Ecto neural progenitor cell (in vitro differentiated cells): Measurements from ENCODE around the gene OSCP1.

ENCODE experiments used
- DNase-seq: peaks from one replicate; pipeline ENCODE4 v3.0.0-alpha.2; 2018; ENCODE audit warnings: low spot score

The OSCP1 gene

DNA sequence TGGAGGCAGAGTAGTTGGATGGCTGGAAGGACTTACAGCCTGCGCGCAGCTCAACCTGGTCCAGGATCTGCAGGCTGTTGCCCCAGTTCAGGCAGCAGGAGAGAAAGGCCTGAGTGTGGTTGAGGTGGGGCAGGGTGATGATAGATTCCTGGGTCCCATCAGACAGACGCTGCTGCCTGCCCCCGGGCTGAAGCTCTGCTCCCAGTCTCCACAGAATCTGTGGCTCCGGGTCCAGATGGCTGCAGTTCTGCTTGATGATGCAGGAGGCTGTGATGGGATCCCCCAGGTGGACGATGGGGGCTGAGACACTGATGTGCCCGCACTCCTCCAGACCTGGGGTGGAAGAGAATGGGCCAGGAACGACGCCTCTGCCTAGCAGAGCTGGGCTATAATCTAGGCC lies 25.1 kb upstream of the OSCP1 start:
- DNase-seq = no peak

DNA sequence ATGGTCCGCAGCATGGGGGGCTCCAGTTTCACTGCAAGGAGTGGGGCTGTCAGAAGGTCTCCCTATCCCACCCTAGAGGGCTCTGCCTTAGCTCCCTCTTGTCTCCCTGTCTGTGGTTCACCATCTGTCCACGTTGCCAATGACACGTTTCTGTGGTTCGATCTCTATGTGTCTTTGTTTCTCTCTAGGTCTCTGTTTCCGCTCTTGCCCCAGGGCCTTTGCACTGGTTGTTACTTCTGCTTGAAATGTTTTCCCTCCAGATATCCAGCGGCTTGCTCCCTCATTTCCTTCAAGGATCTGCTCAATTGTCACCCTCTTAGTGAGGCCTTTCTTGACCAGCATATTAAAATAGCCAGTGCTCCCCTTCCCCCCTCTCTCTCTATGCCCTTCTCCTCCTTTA lies 22.4 kb upstream of the OSCP1 start:
- no peak for DNase-seq

DNA sequence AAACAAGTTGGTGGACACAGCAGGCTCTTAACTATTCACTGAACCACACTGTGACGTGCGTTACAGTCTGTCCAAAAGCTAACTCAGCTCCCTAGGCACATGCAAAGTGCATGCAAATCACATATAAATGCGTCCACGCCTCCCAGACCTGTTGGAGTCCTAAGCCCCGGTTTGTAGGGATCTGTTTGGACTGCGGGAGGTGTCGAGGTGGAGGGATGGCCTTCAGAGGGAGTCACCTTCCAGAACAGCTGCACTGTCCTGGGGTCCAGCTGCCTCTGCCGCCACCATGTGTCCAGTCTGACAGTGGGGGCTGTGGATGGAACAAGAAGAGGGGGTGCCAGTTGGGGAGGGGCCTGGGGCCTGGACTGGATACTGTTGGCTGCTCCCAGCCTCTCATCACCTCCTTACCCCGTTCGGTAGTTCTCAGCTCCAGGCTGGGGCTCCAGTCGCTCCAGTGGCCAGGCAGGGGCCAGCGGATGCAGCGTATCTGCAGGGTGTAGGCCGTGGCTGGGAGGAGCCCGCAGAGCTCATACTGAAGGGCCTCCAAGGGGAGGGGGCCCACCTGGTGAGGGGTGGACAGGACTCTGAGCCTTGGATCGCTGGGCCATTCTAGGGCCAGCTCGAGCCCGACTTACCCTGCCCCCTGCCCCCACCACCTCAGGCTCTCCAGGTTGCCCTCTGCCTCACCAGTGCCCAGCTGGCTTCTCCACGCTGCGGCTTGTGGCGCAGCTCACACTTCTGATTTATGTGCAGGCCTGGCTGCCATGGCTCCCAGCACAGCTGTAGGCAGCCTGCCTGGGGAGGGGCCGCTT lies 21.8 kb upstream of the OSCP1 start:
- DNase-seq = no peak

DNA sequence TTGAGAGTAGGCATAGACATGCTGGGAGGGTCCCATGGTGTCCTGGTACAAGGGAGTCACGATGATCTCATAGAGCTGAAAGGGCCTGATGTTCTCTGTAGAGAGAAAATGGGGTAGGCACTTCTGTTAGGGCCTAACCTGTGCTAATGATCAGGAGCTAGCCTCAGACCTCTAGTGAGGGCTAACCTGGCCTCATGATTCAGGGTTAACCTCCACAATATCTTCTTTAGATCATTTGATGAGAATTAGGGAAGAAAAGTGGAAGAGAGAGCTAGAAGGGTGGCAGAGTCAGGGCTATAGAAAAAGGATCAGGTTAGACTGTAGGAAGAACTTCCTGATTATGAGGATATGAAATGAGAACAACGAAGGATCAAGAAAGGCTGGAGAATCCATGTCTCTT lies 18.9 kb upstream of the OSCP1 start:
- no peak for DNase-seq

DNA sequence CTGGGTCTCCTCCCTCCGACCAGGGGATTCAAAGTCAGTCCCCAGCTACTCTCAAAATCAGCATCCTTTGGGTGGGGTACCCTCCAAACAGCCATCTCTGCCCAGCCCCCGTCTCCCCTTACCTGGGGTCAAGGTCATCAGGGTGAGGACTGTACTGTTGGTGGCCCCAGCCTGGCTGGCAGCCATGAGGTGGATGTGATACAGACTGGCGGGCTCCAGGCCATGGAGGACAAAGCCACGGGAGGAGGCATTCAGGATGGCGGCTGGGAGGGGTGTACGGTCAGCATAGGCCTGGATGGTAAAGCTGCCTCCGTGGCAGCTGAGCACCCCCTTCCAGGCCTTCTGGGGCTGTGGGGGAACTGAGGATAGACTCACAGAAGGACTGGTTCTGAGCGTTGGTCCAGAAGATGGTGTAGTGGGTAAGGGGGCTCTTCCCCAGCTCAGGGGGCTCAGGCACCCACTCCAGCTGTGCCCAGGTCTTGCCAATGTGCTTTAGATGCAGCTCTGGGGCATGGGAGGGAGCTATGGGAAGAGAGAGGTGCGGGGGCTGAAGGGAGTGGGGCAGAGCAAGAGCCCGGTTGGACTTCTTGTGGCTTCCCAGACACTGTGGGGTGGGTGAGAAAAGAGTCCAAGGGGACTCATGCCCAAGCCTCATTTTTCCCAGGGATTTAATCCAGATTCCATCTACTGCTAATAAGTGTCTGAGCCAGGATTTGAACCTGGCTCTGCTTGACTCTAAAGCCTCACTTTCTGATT lies 17.6 kb upstream of the OSCP1 start:
- DNase-seq = no peak

DNA sequence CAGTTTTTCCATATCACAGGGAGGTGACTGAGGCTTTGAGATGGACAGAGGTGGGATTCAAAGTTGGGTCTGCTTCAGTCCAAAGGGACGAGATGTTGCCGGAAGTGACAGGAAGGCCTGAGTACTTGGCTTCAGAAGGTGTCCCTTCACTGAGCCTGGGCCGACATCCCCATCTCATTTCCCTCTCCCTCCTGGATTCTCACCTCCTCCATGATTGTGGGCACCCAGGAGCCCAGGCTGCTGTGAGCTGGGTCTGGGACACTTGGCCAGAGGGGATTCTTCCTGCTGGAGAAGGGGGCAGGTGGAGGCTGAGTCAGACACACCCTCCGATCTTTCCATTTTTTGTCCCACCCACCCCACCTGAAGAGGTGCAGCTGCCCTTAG lies 16.8 kb upstream of the OSCP1 start:
- no peak for DNase-seq

DNA sequence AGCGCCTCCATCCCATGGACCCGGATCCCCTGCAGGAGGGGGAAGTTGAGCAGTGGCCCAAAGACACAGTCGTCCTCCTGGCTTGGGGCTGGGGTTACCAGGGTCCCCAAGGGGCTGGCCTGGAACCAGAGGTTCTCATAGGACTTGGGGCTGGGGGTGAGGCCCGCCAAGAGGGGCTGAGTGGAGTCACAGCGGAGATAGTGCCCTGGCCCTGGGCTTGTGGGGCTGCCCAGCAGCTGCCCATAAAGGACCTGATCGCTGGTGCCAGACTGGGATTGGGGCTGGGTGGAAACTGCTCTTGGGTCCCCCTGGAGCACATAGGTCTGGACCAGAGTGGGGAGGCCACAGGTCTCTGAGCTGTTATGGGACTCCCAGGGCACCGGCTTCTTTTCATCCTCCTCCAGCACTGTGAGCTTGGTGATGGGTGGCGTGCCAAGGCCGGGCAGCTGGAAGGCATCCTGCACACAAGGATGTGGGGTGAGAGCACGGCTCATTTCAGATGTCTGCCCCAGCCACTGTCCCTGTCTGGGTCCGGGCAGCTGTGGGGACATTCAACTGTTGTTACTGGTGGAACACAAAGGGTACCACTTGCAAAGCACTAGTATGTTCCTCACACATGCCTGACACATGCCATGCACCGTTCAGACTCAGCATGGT lies 16.2 kb upstream of the OSCP1 start:
- DNase-seq = no peak

DNA sequence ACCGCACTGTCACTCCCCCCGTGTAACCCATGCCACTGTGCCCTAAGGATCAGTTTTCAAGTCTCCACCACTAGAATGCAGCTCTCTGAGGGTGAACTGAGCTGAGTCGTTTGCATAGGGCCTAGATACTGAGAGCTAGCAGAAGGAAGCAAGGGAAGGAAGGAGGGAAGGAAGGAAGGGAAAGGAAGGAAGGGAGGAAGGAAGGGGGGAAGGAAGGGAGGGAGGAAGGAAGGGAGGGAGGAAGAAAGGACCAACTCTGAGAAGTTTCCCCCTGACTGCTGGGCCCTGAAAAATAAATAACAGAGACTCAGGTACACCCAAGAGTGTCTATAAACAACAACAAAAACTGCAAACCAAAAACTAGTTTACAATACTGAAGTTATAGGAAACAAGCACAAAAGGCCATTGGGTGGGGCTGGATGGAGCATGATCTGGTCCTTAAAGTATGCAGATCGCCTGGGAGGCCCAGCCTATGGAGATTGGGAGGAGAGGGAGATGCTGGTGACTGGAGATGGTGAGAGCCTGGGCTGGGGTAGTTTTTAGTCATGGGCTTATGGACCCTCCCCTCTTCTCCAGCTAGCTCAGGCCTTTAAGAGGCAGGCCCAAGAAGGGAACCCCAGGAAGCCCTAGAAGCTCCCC lies 15.6 kb upstream of the OSCP1 start:
- DNase-seq = no peak

DNA sequence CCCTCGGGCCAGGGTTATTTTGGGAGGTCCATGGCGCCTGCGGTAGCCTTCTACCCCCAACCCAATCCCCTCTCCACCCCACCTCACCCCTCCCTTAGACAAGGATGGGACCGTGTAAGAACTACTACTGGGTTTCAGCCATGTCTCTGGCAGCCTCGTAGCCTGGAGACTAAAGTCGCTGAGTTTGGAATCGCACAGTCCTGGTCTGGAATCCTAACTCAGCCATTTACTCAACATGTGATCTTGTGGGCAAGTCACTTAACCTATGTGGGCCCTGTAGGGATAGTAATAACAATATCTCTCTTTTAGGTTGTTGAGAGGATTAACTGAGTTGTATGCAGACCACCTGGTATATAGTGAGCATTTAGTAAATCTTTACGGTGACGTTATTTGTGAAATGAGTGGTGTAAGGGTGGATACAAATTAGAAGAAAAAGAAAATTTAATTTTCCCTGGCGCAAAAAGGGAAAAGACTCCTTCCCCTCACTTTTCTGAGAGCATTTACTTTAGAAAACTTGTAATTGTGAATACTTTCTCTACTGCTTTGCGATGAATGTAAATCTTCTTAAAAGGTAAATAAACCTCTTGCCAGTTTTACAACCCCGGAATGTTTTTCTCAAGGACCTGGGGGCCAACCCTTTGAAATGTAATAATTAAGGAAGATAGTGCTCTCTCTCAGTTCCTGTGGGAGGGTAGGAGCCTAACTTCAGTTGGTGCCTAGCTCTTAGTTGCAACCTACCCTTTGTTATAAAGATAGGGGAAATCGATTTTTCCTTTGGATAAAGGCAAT lies 14.5 kb upstream of the OSCP1 start:
- DNase-seq = no peak

DNA sequence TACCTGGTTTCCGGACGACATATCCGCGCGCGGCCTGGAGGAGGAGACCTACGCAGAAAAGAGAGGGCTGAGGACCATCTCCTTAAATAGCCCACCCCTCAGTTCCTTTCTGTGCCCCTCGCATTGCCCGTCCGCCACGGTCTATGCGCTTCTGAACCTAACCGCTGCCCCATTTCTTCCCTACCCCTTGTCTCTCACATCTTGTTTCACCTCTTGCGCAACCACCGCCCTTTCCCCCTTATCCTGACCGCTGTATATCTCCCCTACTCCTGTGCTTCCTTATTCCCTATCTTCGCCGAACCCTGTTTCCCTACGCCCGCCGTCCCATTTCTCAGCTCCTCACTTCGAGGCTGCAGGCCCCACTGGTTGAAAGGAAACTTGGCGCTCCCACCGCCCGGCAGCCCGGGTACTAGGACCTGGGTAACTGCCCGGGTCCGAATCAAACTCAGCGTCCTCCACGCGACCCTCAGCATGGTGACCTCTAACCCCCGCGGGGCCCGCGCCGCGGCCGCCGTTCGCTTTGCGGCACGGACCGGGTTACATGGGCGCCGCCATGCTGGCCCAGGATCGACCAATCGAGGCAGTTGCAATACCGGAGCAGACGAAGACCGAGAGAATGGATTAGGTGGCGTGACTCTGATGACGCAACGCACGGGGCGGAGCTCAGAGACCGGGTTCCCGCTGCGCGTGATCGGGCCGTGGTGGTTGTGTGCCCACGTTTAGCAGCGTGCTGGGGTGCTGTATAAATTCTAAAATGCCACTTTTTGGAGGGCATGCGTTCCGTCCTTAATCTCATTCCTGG lies 13.8 kb upstream of the OSCP1 start, which contains the start of gene MRPS15:
Gene MRPS15 (minus strand): TSS at position 582 of the 802 bp plus-strand sequence. CDS start 109 bp downstream, at position 473.
- DNase-seq = peak; percentile 94

DNA sequence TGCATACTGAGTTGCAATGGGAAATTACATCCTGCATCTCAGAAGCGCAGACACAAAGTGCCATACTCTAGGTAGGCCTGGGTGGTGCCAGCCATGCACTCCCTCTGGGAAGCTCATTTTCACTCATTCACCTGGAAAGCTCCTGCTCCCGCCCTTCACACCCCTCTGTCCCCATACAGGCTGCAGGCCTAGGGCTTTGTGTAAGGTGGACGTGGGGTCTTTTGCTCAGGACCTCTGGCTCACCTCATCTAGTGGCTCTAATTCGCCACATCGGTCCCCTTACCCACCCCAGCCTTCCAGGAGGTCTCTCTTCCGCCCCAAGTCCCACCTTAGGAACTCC lies 13.2 kb upstream of the OSCP1 start:
- no peak for DNase-seq

DNA sequence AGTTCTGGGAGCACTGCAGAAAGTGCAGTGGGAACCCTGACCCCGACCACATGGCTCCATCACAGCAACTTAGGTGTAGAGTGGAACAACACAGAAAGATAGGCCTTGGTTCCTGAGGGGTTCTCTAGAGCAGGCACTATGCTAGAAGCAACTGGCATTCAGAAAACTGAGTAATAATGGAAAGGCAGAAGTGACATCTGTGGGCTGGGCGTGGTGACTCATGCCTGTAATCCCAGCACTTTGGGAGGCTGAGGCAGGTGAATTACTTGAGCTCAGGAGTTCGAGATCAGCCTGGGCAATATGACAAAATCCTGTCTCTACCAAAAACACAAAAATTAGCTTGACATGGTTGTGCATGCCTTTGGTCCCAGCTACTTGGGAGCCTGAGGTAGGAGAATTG lies 8.7 kb upstream of the OSCP1 start:
- DNase-seq = no peak

DNA sequence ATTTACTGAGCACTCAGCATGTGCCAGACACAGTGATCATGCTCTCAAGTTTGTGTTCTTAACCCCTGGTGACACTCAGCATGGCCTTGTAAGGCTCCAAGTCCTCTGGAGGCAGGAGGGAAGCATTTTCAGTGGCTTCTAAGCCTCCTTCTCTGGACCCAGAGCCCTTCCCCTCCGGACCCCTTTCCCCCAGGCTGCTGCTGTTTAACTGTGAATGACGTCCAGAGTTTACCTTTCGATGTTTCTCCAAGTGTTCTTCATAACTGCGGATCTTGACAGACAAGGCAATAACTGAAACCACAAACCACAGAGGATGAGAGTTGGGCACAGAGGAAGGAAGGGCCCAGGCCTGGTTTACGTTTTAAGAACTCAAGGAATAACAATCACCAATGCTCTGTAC lies 7.4 kb upstream of the OSCP1 start:
- DNase-seq = no peak

DNA sequence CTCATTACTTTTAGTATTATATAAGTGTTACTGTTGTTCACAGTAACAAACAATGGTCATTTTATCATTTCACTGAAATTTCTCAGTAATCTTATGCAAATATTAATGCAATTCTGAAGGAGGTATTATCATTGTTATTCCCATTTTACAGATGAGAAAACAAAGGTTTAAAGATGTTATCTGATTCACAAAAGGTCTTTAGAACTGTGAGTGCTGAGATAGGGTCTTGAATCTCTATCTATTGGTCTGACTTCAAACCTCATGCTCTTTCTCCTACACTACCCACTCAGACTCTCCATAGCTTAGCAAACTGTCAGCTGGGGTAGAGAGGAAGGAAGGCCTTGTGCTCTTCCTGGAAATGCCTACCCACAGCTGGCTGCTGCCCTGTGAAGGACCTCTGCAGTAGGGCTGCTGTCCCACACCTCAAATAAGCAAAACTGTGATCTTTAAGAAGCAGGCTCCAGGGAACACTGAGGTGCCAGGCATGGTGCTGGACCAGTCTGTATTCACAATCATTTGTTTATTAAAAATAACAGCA lies 6.2 kb upstream of the OSCP1 start:
- no peak for DNase-seq

DNA sequence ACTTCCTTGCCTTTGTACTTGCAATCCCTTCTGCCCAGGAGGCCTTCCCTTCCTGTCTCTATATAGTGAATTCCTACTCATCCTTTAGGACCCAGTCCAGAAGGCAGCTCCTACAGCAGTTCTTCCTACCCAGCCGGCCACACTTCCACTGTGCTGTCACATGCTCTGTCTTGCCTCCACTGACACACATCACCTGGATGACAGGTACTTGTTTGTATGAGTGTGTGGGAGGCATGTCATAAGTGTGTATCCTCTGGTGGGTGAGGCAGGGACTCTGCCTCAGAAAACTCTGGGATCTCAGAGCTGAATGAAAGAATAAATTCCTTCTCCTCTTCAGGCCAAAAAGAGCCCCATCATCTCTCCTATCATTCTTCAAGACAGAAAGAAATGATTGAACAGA lies 5.1 kb upstream of the OSCP1 start:
- DNase-seq = no peak

DNA sequence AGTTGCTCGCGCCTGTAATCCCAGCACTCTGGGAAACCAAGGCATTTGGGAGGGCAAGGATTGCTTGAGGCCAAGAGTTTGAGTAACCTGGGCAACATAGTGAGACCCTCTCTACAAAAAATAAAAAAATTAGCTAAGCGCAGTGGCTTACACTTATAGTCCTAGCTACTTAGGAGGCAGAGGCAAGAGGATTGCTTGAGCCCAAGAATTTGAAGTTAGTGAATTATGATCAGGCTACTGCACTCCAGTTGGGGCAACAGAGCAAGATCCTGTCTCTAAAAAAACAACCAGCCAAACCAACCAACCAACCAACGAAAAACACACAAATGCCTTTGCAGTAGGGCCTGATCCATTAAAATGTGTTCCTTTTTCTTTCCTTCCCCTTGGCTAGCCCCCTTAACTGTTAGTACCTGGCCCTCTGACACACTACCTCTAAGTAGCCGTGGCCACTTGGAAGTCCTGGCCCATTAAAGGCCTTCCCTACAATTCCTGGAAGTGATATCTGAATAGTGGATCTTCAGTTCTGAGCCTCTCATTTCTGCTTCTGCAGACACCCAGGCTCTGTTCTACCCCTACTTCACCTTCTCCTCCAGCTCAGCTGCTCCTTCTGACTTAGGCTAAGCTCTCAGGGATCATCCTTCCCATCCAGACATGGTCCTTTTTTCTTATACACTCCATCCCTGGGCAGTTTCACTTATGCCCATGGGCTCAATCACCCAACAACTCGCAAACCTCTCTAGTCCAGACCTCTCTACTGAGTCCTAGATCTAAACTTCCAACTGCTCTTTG lies 3.5 kb upstream of the OSCP1 start:
- DNase-seq = no peak

DNA sequence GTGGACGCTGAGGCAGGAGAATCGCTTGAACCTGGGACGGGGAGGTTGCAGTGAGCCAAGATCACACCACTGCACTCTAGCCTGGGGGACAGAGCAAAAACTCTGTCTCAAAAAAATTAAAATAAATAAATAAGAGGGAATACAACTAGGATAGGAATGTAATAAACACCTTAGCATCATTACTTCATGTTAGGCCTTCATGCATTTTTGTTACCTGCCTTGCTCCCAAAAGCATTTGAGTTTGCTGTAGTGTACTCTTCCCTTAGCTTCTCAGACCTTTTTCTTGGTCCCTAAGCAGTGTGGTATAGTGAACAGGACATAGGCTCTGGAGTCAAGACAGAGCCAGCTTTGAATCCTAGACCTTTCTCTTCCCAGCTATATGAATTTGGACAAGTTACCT lies 2.8 kb upstream of the OSCP1 start:
- no peak for DNase-seq

DNA sequence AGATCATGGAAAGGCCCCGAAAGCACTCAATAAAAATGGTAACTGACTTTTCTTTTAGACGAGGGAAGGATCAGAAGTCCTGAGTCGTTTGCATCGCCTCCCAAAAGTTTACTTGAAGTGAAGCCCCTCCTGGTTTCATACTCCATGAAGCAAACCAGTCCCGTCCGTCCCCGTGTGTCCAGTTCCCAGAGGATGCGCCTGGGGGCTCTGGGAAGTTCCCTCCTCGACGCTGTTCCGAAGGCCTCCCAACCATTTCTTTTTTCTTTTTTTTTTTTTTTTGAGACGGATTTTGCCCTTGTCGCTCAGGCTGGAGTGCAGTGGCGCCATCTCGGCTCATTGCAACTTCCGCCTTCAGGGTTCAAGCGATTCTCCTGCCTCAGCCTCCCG lies 661 bp upstream of the OSCP1 start:
- no peak for DNase-seq

DNA sequence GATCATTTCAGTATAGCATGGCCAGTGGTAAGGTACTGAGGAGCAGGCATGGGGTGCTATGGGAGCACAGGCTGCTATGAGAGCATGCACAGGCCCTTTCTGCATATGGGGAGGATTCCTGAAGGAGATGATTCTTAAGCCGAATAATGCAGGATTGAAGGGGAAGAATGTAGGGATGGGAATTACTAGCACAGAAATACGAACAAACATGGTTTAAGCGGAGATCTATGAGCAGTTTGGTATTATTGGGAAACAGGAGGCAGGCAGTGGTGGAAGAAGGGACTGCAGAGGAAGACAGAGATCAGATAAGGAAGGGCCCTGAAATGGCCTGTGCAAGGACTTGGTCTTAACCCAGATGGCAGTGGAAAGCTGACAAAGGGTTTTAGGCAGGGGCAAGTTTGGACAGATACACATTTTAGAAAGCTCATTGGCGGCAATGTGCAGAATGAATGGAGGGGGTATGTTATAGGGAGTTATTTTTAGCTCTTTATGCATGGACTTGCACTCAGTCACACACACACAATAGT lies 1.7 kb downstream of the OSCP1 start:
- DNase-seq = no peak

DNA sequence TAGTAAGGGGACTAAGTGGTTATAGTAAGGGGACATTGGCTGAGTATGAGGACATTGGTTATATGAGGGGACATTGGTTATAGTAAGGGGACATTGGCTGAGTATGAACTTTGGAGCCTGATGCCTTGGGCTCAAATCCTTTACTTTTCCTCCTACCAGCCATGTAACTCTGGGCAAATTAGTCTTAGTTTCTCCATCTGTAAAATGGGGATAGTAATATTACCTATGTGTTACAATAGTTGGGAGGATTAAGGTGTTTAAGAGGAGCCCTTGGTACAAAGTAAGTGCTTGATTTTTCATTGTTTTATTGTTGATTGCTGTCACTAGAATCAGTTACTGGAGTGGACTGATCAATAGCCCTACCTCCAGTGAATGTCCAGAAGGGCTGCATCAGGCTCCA lies 2.8 kb downstream of the OSCP1 start:
- DNase-seq = no peak
